Panc1 (cell line): ENCODE measurements around the gene TIMM50. TPM values are rescaled to one million over a fixed set of nuclear protein-coding genes. Genes with fewer than 3 reads are reported as not detected.

Experiments used
- ATAC-seq: fragments of 200-7000 bp; cut with Tn5 transposase; 2 replicates; pipeline ENCODE4 v1.9.1; 2020; ENCODE audit warnings: mild to moderate bottlenecking, moderate library complexity
- BruUV-seq: library from RNA; stranded (reverse); fragments of 400-500 nt; replicated peaks from 2 replicates; lab custom pipeline; 2021; lab: Mats Ljungman, UMichigan
- CTCF ChIA-PET: fragments of 300-600 bp; sonication (Branson Sonifier 250); formaldehyde crosslinking; loops from one replicate; lab custom pipeline; 2022; ENCODE audit warnings: antibody characterized with exemption; lab: Charles Lee
- POLR2A ChIA-PET: fragments of 300-600 bp; sonication (Branson Sonifier 250); formaldehyde crosslinking; loops from one replicate; lab custom pipeline; 2022; ENCODE audit warnings: antibody characterized with exemption; lab: Charles Lee
- DNase-seq: peaks from one replicate; pipeline ENCODE4 v3.0.0-alpha.2; 2010; ENCODE audit warnings: low read depth, low spot score
- H3K27ac ChIP-seq: 2 replicates; pipeline ENCODE4 v1.5.1; 2011; ENCODE audit warnings: mild to moderate bottlenecking, low read length, inconsistent platforms
- H3K27me3 ChIP-seq: fragments of 200-500 bp; sonication (Bioruptor generic); 2 replicates; pipeline ENCODE4 v1.6.0; 2014; ENCODE audit warnings: low read length, inconsistent platforms; ENCODE audit not compliant: control insufficient read depth, insufficient read depth
- H3K36me3 ChIP-seq: fragments of 200-500 bp; sonication (Bioruptor generic); 2 replicates; pipeline ENCODE4 v1.5.1; 2014; ENCODE audit warnings: inconsistent platforms, mild to moderate bottlenecking, low read length, moderate library complexity; ENCODE audit not compliant: control insufficient read depth, insufficient read depth
- H3K4me1 ChIP-seq: 2 replicates; pipeline ENCODE4 v1.5.1; 2011; ENCODE audit warnings: inconsistent platforms, mild to moderate bottlenecking, low read length, moderate library complexity; ENCODE audit not compliant: control insufficient read depth, insufficient read depth
- H3K4me3 ChIP-seq, 2 experiments: 2 replicates each; pipeline ENCODE4 v1.5.1; 2011 to 2012; ENCODE audit warnings: low read depth in 2 of 2, low read length in 2 of 2, mild to moderate bottlenecking in 2 of 2, inconsistent platforms in 1 of 2, moderate library complexity in 1 of 2
- H3K9me3 ChIP-seq: fragments of 200-500 bp; sonication (Bioruptor generic); 2 replicates; pipeline ENCODE4 v1.5.1; 2014; ENCODE audit warnings: low read depth, mild to moderate bottlenecking, inconsistent platforms, low read length, moderate library complexity; ENCODE audit not compliant: control insufficient read depth, insufficient read depth
- POLR2AphosphoS5 ChIP-seq: IDR thresholded peaks from 2 replicates; pipeline ENCODE4 v1.6.1; 2012; ENCODE audit warnings: mild to moderate bottlenecking, low read depth, low read length, moderate library complexity
- REST ChIP-seq, 2 experiments: IDR thresholded peaks; 2 replicates each; pipeline ENCODE4 v1.6.1; 2011 to 2012; ENCODE audit warnings: low read depth in 2 of 2, control low read depth in 1 of 2, low read length in 1 of 2, mild to moderate bottlenecking in 1 of 2, moderate library complexity in 1 of 2; ENCODE audit not compliant: insufficient read depth in 1 of 2
- SIN3A ChIP-seq: IDR thresholded peaks from 2 replicates; pipeline ENCODE4 v1.6.1; 2012; ENCODE audit warnings: low read depth, mild to moderate bottlenecking, low read length, moderate library complexity, borderline replicate concordance; ENCODE audit not compliant: insufficient read depth
- TCF7L2 ChIP-seq: IDR thresholded peaks from 2 replicates; pipeline ENCODE4 v1.6.1; 2011; ENCODE audit warnings: mild to moderate bottlenecking, low read depth, low read length, inconsistent platforms
- in situ Hi-C: cut with HindIII; loops from 2 replicates; pipeline ENCODE4 v1.10.0; 2016; ENCODE audit warnings: low sequenced_read_pairs, low pct_unique_long_range_greater_than_20kb
- intact Hi-C: fragments of 100-400 bp; cut with micrococcal nuclease; formaldehyde crosslinking; loops from one replicate; pipeline ENCODE4 v1.10.0; 2022; ENCODE audit not compliant: unreplicated experiment
- total RNA-seq: library from RNA; stranded (reverse); gene quantifications from one replicate; pipeline ENCODE4 v1.2.1, GENCODE V29; 2021; ENCODE audit not compliant: unreplicated experiment
- TF ChIP-seq, protein P1 (sequence below): fragments of 450-650 bp; IDR thresholded peaks from 2 replicates; pipeline ENCODE4 v1.5.1; 2017; ENCODE audit warnings: mild to moderate bottlenecking

Gene TIMM50
- total RNA-seq, 1 experiment from 2014 or later, result 1,837 TPM

DNA sequence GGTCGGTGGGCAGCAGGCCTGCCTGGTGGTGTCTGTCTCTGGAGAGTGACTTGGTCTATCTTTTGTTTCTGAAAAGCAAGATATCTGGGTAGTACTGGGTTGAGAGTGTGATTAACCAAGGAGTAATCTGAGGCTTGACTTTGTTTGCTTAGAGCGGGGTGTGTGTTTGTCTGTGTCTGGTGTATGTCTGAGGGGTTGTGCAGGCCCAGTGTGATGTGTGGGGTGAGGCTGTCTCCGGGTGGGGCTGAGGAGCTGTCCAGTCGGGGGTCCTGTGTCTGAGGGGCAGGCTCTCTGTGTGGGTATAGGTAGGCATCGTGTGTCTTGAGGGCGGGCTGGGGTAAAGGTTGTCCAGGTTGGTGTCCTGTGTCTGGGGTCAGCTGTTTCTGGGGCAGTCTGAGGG, 11.1 kb upstream of the TIMM50 start:
- H3K27ac ChIP-seq, result no peak overlapping the region
- ATAC-seq (no peak), DNase-seq (no peak)
- POLR2A ChIA-PET, result interaction anchor here (0.6 to 2.7 kb wide), 2 partner anchors 34 to 717 kb away, joined by 3 to 19 read pairs; partner anchors contain the start of gene RPS16
- CTCF ChIA-PET, result interaction anchor here (0.5 to 2.1 kb wide), 7 partner anchors 15 to 640 kb away, joined by 3 to 9 read pairs (median 7); no protein-coding TSS in a partner anchor
- no peaks in the 10 kb centered on the region for H3K4me1 ChIP-seq
- no TSS peak for BruUV-seq
- H3K36me3 ChIP-seq, result peaks cover 98% of the 10 kb centered on the region
- intact Hi-C loops, result no loop called here
- H3K27me3 ChIP-seq, result no peaks in the 10 kb centered on the region
- in situ Hi-C loops, result no loop called here
- no peaks in the 10 kb centered on the region for H3K9me3 ChIP-seq
- H3K4me3 ChIP-seq, result no peak overlapping the region
- TF ChIP-seq TCF7L2, result no peak
- no peak for TF ChIP-seq REST (IDR thresholded peaks at IDR 0.05; ENCODE audit: insufficient read depth in 1 of 2, low read depth in 2 of 2, low read length in 1 of 2)
- TF ChIP-seq, protein P1, sequence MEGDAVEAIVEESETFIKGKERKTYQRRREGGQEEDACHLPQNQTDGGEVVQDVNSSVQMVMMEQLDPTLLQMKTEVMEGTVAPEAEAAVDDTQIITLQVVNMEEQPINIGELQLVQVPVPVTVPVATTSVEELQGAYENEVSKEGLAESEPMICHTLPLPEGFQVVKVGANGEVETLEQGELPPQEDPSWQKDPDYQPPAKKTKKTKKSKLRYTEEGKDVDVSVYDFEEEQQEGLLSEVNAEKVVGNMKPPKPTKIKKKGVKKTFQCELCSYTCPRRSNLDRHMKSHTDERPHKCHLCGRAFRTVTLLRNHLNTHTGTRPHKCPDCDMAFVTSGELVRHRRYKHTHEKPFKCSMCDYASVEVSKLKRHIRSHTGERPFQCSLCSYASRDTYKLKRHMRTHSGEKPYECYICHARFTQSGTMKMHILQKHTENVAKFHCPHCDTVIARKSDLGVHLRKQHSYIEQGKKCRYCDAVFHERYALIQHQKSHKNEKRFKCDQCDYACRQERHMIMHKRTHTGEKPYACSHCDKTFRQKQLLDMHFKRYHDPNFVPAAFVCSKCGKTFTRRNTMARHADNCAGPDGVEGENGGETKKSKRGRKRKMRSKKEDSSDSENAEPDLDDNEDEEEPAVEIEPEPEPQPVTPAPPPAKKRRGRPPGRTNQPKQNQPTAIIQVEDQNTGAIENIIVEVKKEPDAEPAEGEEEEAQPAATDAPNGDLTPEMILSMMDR, result no peak
- TF ChIP-seq SIN3A, result no peak
- no peak for TF ChIP-seq POLR2AphosphoS5

GRCh38 chr19:39470724-39471339, 9.8 kb upstream of the TIMM50 start:
- Histone ChIP-seq H3K27me3 (no peaks in the 10 kb centered on the region), H3K36me3 (peaks cover 96% of the 10 kb centered on the region), H3K4me1 (no peaks in the 10 kb centered on the region), H3K4me3 (no peak overlapping the region), H3K9me3 (no peaks in the 10 kb centered on the region), H3K27ac (no peak overlapping the region)
- no TSS peak for BruUV-seq
- in situ Hi-C loops, result no loop called here
- no peak for DNase-seq
- no peak for ATAC-seq
- ChIA-PET POLR2A (interaction anchor here (0.5 to 1.6 kb wide), 5 partner anchors 11 to 69 kb away, joined by 3 to 12 read pairs (median 5); partner anchors contain the start of gene RPS16), CTCF (interaction anchor here (0.6 to 1.4 kb wide), 5 partner anchors 10 to 32 kb away, joined by 3 to 12 read pairs (median 4); no protein-coding TSS in a partner anchor)
- intact Hi-C loops, result no loop called here
- no peak for TF ChIP-seq REST (IDR thresholded peaks at IDR 0.05; ENCODE audit: insufficient read depth in 1 of 2, low read depth in 2 of 2, low read length in 1 of 2)
- TF ChIP-seq, protein P1, result no peak
- no peak for TF ChIP-seq TCF7L2
- TF ChIP-seq SIN3A, result no peak
- no peak for TF ChIP-seq POLR2AphosphoS5
